ENCODE data around the gene RAB30.

The RAB30 gene

DNA sequence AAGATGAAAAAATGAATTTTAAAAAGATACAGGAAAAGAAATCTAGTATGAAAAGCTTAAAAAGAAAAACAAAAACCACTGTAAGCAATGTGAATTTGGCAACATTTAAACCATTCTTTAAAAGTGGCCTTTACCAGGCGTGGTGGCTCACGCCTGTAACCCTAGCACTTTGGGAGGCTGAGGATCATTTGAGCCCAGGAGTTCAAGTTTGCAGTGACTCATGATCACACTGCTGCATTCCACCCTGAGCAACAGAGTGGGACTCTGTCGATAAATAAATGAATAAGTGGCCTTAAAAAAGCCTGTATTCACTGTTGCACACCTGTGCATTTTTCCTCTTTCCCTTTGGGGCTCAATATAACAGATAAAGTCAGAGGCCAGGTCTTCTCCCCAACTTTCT lies 69.2 kb downstream of the RAB30 start:
- Histone ChIP-seq H3K27ac (replicated peaks) (no peak overlapping the region), H3K27me3 (ENCODE audit: insufficient read depth, poor library complexity, severe bottlenecking) (no peaks in the 10 kb centered on the region)

GRCh38 chr11:83002053-83002452 lies 69.6 kb downstream of the RAB30 start:
- Histone ChIP-seq H3K4me3 (replicated peaks; ENCODE audit: insufficient read depth, low read length) (no peak overlapping the region), H3K27me3 (ENCODE audit: insufficient read depth, poor library complexity, severe bottlenecking) (no peaks in the 10 kb centered on the region), H3K27ac (replicated peaks) (no peak overlapping the region)
- no peak for DNase-seq (ENCODE audit: low read depth in 1 of 2, low spot score in 1 of 2)
- TF ChIP-seq SPI1 (IDR thresholded peaks at IDR 0.05; ENCODE audit: borderline replicate concordance, low read depth) (no peak), POLR2AphosphoS5 (IDR thresholded peaks at IDR 0.05; ENCODE audit: low read depth) (no peak), GABPA (IDR thresholded peaks at IDR 0.05; ENCODE audit: low read depth) (no peak)
- TF ChIP-seq, protein P1, sequence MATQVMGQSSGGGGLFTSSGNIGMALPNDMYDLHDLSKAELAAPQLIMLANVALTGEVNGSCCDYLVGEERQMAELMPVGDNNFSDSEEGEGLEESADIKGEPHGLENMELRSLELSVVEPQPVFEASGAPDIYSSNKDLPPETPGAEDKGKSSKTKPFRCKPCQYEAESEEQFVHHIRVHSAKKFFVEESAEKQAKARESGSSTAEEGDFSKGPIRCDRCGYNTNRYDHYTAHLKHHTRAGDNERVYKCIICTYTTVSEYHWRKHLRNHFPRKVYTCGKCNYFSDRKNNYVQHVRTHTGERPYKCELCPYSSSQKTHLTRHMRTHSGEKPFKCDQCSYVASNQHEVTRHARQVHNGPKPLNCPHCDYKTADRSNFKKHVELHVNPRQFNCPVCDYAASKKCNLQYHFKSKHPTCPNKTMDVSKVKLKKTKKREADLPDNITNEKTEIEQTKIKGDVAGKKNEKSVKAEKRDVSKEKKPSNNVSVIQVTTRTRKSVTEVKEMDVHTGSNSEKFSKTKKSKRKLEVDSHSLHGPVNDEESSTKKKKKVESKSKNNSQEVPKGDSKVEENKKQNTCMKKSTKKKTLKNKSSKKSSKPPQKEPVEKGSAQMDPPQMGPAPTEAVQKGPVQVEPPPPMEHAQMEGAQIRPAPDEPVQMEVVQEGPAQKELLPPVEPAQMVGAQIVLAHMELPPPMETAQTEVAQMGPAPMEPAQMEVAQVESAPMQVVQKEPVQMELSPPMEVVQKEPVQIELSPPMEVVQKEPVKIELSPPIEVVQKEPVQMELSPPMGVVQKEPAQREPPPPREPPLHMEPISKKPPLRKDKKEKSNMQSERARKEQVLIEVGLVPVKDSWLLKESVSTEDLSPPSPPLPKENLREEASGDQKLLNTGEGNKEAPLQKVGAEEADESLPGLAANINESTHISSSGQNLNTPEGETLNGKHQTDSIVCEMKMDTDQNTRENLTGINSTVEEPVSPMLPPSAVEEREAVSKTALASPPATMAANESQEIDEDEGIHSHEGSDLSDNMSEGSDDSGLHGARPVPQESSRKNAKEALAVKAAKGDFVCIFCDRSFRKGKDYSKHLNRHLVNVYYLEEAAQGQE (IDR thresholded peaks at IDR 0.05; ENCODE audit: insufficient replicate concordance, low read depth), result no peak
- TF ChIP-seq, protein P2, sequence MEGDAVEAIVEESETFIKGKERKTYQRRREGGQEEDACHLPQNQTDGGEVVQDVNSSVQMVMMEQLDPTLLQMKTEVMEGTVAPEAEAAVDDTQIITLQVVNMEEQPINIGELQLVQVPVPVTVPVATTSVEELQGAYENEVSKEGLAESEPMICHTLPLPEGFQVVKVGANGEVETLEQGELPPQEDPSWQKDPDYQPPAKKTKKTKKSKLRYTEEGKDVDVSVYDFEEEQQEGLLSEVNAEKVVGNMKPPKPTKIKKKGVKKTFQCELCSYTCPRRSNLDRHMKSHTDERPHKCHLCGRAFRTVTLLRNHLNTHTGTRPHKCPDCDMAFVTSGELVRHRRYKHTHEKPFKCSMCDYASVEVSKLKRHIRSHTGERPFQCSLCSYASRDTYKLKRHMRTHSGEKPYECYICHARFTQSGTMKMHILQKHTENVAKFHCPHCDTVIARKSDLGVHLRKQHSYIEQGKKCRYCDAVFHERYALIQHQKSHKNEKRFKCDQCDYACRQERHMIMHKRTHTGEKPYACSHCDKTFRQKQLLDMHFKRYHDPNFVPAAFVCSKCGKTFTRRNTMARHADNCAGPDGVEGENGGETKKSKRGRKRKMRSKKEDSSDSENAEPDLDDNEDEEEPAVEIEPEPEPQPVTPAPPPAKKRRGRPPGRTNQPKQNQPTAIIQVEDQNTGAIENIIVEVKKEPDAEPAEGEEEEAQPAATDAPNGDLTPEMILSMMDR (IDR thresholded peaks at IDR 0.05; ENCODE audit: insufficient read depth, low read length), result no peak

More for the DNA sequence above, 69.2 kb downstream of the RAB30 start:
- H3K4me3 ChIP-seq (replicated peaks; ENCODE audit: insufficient read depth, low read length), result no peak overlapping the region
- TF ChIP-seq POLR2AphosphoS5 (IDR thresholded peaks at IDR 0.05; ENCODE audit: low read depth), result no peak
- TF ChIP-seq, protein P1 (IDR thresholded peaks at IDR 0.05; ENCODE audit: insufficient replicate concordance, low read depth), result no peak
- TF ChIP-seq SPI1 (IDR thresholded peaks at IDR 0.05; ENCODE audit: borderline replicate concordance, low read depth), result no peak
- TF ChIP-seq, protein P2 (IDR thresholded peaks at IDR 0.05; ENCODE audit: insufficient read depth, low read length), result no peak
- TF ChIP-seq GABPA (IDR thresholded peaks at IDR 0.05; ENCODE audit: low read depth), result no peak
- DNase-seq (ENCODE audit: low read depth in 1 of 2, low spot score in 1 of 2), result no peak

- no peak overlapping the region for H3K4me3 ChIP-seq (replicated peaks; ENCODE audit: insufficient read depth, low read length)
- no peak for DNase-seq (ENCODE audit: low read depth in 1 of 2, low spot score in 1 of 2)
- H3K27ac ChIP-seq (replicated peaks), result no peak overlapping the region
- TF ChIP-seq SPI1 (IDR thresholded peaks at IDR 0.05; ENCODE audit: borderline replicate concordance, low read depth) (no peak), GABPA (IDR thresholded peaks at IDR 0.05; ENCODE audit: low read depth) (no peak), POLR2AphosphoS5 (IDR thresholded peaks at IDR 0.05; ENCODE audit: low read depth) (no peak)
- TF ChIP-seq, protein P2 (IDR thresholded peaks at IDR 0.05; ENCODE audit: insufficient read depth, low read length), result no peak
- TF ChIP-seq, protein P1 (IDR thresholded peaks at IDR 0.05; ENCODE audit: insufficient replicate concordance, low read depth), result no peak
- no peaks in the 10 kb centered on the region for H3K27me3 ChIP-seq (ENCODE audit: insufficient read depth, poor library complexity, severe bottlenecking)
Observed at GRCh38 chr11:83000381-83000780, 71.3 kb downstream of the RAB30 start.
